Myocyte (in vitro differentiated cells): Measurements from ENCODE around the gene BMP8B. TPM values are rescaled to one million over a fixed set of nuclear protein-coding genes. Genes with fewer than 3 reads are reported as not detected.
"Not testable (repeated sequence)": the region's sequence is repeated elsewhere in the genome, so short reads cannot be mapped to it uniquely, and the experiment has no call there.

Source experiments
- DNase-seq: peaks from one replicate; pipeline ENCODE4 v3.0.0-alpha.2; 2012; ENCODE audit warnings: low read depth
- total RNA-seq: library from RNA; depleted of rRNA; stranded (reverse); fragments of >200 nt; gene quantifications from 2 replicates; pipeline ENCODE4 v1.2.3, GENCODE V29; 2014

The BMP8B gene
- total RNA-seq, 1 donor from 2014 or later, result 4.1 TPM

DNA sequence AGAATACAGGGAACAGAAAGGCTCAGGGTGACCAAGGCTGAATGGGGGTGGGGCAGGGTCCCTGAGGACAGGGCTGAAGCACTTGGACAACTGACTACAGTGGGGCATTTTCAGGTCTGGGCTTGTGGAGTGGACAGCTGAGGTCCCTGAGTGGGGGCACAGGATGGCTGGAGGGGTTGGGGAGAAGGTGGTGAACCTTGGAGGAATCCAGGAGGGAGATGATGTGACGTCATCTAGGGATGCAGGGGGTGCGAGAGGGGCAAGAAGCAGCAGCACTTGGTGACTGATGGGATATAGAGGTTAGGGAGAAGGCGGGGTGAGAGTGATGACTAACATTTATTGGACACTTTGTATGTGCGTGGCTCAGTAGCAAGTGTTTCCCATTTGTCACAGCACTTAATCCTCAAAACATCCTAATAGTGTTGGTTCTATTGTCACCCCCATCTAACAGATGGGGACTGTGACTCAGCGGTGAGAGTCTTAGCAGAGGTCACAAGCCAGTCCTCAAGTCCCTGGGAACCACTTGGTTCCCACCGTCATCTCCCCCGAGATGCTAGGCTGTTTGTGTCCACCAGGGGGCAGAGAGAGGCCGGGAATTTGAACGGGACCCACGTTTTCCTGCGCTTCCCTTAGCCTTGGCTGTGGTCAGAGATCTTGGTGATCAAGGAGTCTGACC is 27.9 kb upstream of the BMP8B start:
- peak; percentile 99 for DNase-seq

- no peak for DNase-seq
Observed at GRCh38 chr1:39812913-39813312, 24.2 kb upstream of the BMP8B start.

GRCh38 chr1:39808784-39809517 is 20.3 kb upstream of the BMP8B start:
- no peak for DNase-seq

DNA sequence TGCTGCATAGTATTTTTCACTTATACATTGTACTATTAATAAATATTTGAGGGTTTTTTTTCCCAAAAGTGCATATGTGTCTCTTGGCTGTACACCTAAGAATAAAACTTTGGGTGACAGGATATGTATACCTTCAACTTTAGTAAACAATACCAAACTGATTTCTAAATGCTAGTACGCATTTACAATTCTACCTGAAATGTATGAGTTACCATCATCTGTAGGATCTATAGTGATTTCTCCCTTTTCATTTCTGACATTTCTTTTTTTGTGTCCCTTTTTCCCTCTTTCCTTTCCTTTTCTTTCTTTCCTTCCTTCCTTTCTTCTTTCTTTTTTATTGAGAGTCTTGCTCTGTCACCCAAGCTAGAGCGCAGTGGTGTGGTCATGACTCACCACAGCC is 16.7 kb upstream of the BMP8B start:
- DNase-seq, result no peak

- no peak for DNase-seq
Observed at GRCh38 chr1:39802496-39803260, 14.0 kb upstream of the BMP8B start.

GRCh38 chr1:39800471-39800835 is 11.8 kb upstream of the BMP8B start:
- no peak for DNase-seq

- peak; percentile 87 for DNase-seq
Observed at GRCh38 chr1:39799770-39800470, 11.3 kb upstream of the BMP8B start.

DNA sequence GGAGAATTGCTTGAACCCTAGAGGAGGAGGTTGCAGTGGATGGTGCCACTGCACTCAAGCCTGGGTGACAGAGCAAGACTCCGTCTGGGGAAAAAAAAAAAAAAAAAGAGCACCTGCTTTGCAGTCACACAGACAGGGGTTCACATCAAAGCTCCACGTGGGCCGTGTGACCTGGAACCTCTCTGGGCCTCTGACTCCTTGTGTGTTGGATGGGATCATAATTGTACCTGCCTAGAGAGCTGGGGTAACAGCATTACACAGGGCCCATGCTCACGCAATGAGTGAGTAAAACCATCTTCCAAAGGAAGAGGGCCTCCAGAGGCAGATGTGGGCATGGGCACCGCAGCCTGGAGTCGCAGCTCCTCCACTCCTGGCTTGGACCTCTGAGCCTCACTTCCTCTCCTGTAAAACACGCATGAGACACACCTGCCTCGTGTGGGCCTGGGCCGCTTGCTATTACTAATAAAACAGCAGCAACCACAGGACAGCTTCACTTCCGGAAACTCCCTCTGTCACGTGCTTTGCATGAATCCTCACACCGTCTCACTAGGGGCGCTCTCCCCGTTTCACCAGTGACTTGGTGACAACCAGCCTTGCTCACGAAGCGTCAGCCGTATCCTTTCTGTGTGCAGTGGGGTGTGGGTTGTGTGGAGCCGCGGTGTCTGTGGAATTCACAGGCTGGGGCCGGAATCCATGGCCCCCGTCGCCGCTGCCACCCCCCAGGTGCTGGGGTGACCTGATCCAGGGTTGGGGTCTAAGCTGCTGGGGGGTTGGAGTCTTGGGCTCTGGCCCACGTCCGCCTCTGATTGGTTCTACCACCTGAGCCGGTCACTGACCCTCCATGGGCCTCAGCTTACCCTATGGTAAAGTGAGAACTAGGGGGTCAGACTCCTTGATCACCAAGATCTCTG is 10.4 kb upstream of the BMP8B start:
- peak; percentile 77 for DNase-seq

DNA sequence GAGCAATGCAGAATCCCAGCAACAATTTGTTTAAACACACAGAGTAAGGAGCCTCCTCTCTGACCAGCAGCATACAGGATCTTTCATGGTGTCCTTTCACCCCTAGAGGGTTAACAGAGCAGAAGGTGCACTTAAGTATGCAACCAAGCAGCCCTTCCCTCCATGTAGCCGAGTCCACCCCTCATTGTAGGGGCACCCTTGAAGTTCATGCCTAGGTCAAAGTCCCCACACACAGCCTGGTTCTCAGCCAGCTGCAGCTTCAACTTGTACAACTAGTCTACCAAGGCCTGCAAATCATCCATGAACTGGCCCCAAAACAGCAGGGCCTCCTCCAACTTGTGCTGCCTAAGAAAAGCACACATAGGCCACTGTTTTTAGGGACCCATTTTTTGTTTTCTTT is 7.0 kb upstream of the BMP8B start:
- DNase-seq, result no peak

GRCh38 chr1:39791838-39792237 is 3.2 kb upstream of the BMP8B start:
- DNase-seq, result no peak

DNA sequence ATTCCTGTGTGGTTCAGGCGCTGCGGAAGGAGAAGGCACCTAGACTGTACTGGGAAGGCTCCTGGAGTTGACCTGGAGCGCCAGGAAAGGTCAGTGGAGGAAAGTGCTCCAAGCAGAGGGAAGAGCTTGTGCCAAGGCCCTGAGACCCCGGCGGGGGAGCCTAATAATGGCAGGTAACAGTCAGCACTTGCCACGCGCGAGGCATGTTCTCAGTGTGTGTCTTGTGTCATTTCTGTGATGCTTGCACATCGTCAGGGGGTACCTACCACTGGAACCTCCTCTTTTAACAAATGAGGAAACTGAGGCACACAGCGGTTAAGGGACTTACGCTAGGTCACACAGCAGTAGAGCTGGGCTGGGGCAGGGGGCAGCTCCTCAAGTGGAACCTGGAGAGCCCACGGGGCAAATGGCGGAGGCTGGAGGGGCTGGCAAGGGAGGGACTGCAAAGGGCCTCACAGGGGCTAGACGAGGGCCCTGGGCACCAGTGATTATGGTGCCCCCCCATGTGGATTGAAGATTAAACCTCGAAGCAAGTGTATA is 976 bp upstream of the BMP8B start:
- DNase-seq, result no peak

GRCh38 chr1:39788426-39788757 is 273 bp downstream of the BMP8B start:
- DNase-seq, result no peak

DNA sequence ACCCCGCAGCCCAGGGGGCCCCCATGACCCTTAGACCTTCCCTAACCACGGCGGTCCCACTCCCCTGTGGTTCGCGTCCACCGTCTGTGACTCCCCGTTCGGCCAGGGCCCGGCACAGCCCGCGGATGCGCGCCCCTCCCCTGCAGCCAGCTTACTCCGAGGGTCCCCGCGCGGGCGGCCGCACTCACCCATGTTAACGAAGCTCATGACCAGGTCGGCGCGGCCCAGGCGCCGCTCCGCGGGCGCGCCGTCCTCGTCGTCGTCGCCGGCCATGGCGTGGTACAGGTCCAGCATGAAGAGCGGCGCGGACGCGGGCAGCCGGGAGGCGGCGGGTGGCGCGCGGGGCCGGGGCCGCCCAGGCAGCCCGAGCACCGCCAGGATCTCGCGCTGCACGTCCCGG is 701 bp downstream of the BMP8B start:
- not testable (repeated sequence) for DNase-seq

DNA sequence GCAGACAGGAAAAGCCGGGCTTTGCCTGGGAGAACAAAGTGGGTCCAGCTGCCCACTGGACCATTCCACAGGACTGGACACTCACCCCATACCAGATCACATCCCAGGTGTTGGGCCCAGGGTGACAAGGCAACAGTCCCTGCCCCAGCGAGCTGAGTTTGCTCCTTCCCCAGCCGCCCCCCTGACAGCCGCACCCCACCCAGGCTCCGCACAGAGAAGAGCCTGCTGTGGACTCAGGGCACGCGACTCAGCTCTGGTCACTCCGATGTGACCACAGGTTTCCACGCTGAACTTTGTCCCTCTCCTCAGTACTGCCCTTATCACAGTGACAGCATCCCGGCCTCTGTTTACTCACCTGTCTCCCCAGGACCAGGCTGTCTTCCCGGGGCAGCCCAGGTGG is 1.2 kb downstream of the BMP8B start:
- no peak for DNase-seq

- not testable (repeated sequence) for DNase-seq
Observed at GRCh38 chr1:39787108-39787375, 1.6 kb downstream of the BMP8B start.

DNA sequence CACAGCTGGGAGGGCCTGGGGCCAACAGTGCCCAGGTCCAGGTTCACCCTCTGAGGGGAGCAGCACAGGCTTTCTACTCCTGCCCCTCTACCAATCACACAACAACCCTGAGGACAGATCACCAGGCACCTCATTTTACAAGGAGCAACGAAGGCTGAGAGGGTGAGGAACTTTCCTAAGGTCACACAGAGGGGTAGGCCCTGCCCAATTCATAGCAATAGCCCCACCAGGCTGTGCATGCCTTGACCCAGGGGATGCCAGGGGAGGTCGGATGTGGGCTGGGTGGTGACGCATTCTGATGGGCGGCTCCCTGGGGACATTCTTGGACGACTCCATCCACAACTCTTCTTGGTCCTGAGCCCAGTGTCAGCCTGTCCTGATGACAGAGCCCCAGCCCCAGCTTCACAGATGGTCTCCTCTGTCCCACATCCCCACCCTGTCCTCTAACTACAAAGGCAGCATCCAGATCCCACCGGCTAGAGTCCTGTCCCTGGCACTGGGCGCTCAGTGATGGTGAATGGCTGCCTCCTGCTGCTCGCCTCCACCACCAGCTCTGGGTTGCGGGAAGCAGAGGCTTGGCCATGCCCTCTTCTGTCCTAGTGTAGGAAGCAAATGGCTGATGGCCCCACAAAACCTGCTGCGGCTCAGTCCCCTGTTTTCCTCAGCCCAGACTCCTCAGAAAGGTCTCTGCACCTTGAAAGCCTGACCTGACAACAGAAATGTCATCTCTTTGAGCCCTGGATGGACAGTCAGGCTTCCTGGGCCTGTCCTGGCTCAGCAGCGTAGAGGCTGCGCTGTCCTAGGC is 2.2 kb downstream of the BMP8B start:
- DNase-seq, result peak; percentile 51

GRCh38 chr1:39782685-39783084 is 6.0 kb downstream of the BMP8B start:
- DNase-seq, result not testable (repeated sequence)

DNA sequence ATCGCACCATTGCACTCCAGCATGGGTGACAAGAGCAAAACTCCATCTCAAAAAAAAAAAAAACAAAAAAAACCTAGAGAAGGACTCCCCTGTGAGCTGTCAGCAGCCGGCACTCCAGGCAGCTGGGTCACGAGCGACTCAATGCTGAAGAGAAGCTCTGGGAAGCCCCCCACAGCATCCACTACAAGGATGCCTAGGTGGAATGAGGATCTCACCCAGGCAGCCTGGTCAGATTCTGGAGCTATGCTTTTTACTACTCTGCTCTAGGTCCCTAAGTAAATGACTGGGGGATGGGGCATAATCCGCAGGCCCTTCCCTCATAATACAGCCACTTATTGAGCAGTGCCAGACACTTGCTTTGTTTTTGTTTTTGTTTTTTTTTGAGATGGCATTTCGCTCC is 6.6 kb downstream of the BMP8B start:
- DNase-seq, result no peak

- no peak for DNase-seq
Observed at GRCh38 chr1:39781349-39781715, 7.3 kb downstream of the BMP8B start.

DNA sequence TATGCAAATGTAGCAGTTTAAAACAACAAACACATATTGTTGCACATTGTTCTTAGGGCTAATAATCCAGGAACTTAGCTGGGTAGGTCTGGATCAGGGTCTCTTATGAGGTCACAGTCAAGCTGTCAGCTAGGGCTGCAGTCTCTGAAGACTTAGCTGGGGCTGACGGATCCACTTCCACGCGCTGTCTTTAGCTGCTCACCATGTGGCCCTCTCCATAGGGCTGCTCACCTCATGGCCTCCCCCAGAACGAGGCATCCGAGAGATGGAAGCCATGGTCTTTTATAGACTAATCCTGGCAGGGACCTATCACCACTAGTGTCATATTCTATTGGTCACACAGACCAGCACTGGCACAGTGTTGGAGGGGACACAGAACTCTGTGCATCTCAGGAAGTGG is 8.8 kb downstream of the BMP8B start:
- no peak for DNase-seq
